ENCODE results near the gene ARPC4. TPM values are rescaled to one million over a fixed set of nuclear protein-coding genes. Genes with fewer than 3 reads are reported as not detected.
A peak's percentile ranks its signal among the peaks of the same experiment; 100 is the strongest.

ARPC4 gene
- total RNA-seq, 1 experiment from 2014 or later: 152 TPM

DNA sequence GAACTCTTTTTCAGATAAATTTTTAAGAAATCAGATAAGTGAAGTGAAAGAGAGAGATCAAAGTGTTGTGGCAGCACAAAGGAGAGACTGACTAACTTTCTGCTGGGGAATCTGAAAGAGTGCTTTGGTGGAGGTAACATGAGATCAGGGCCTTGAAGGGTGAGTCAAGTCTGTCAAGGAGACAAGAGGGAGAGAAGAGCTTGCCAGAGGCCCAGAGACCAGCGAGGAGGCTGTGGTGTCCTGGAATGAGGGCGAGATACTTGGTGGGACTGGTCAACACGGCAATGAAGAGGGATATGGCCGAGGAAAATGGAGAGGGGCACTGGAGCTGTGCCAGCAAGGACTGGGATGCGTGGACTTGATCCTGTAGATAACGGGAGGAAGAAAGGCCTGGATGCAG is 5.2 kb upstream of the ARPC4 start:
- no peak for DNase-seq (ENCODE audit: low spot score)
- Histone ChIP-seq H3K9me3 (ENCODE audit: low read depth, low read length, poor library complexity, severe bottlenecking) (no peaks in the 10 kb centered on the region), H3K27ac (ENCODE audit: low read depth, low read length, poor library complexity, severe bottlenecking) (no peak overlapping the region), H3K4me1 (ENCODE audit: insufficient read depth, low read length, poor library complexity, severe bottlenecking) (peaks cover 10% of the 10 kb centered on the region), H3K27me3 (replicated peaks; ENCODE audit: insufficient read depth, low read depth, low read length, poor library complexity) (no peaks in the 10 kb centered on the region), H3K4me3 (ENCODE audit: low read depth, low read length, poor library complexity, severe bottlenecking) (no peak overlapping the region), H3K36me3 (ENCODE audit: insufficient read depth, low read length, poor library complexity, severe bottlenecking) (peaks cover 41% of the 10 kb centered on the region)
- intact Hi-C loops (cut with micrococcal nuclease; ENCODE audit: unreplicated experiment): no loop called here
- BruUV-seq (replicated peaks): no TSS peak
- CTCF ChIA-PET: no interaction called here
- POLR2A ChIA-PET (ENCODE audit: low non-redundant PET): no interaction called here
- TF ChIP-seq, protein P1, sequence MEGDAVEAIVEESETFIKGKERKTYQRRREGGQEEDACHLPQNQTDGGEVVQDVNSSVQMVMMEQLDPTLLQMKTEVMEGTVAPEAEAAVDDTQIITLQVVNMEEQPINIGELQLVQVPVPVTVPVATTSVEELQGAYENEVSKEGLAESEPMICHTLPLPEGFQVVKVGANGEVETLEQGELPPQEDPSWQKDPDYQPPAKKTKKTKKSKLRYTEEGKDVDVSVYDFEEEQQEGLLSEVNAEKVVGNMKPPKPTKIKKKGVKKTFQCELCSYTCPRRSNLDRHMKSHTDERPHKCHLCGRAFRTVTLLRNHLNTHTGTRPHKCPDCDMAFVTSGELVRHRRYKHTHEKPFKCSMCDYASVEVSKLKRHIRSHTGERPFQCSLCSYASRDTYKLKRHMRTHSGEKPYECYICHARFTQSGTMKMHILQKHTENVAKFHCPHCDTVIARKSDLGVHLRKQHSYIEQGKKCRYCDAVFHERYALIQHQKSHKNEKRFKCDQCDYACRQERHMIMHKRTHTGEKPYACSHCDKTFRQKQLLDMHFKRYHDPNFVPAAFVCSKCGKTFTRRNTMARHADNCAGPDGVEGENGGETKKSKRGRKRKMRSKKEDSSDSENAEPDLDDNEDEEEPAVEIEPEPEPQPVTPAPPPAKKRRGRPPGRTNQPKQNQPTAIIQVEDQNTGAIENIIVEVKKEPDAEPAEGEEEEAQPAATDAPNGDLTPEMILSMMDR (conservative IDR thresholded peaks at IDR 0.05; ENCODE audit: low read depth, low read length): no peak
- TF ChIP-seq EZH2 (IDR thresholded peaks at IDR 0.05; ENCODE audit: borderline replicate concordance, low read depth, low read length, poor library complexity, severe bottlenecking): no peak

DNA sequence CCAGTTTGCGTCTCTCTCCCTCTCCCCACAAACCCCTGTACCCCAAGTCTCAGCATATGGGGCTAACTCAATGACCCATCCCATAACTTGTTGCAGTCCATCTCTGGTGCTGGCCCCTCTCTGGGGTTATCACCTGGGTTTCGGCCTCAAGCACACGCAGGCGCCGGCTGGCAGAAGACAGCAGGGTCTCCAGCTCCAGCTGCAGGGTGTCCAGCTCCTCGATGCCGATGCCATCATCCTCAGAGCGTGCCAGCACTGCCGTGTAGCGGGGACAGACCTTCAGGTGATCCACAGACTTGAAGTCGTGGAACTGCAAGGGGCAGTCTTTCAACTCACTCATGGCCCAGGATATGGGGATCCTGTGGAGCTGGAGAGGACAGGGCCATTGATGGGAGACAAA is 1.8 kb upstream of the ARPC4 start:
- Histone ChIP-seq H3K4me3 (ENCODE audit: low read depth, low read length, poor library complexity, severe bottlenecking) (no peak overlapping the region), H3K9me3 (ENCODE audit: low read depth, low read length, poor library complexity, severe bottlenecking) (no peaks in the 10 kb centered on the region), H3K27ac (ENCODE audit: low read depth, low read length, poor library complexity, severe bottlenecking) (no peak overlapping the region), H3K4me1 (ENCODE audit: insufficient read depth, low read length, poor library complexity, severe bottlenecking) (peaks cover 17% of the 10 kb centered on the region), H3K27me3 (replicated peaks; ENCODE audit: insufficient read depth, low read depth, low read length, poor library complexity) (no peaks in the 10 kb centered on the region), H3K36me3 (ENCODE audit: insufficient read depth, low read length, poor library complexity, severe bottlenecking) (peaks cover 24% of the 10 kb centered on the region)
- intact Hi-C loops (cut with micrococcal nuclease; ENCODE audit: unreplicated experiment): no loop called here
- BruUV-seq (replicated peaks): no TSS peak
- ChIA-PET CTCF (no interaction called here), POLR2A (ENCODE audit: low non-redundant PET) (no interaction called here)
- TF ChIP-seq, protein P1 (conservative IDR thresholded peaks at IDR 0.05; ENCODE audit: low read depth, low read length): no peak
- DNase-seq (ENCODE audit: low spot score): no peak

DNA sequence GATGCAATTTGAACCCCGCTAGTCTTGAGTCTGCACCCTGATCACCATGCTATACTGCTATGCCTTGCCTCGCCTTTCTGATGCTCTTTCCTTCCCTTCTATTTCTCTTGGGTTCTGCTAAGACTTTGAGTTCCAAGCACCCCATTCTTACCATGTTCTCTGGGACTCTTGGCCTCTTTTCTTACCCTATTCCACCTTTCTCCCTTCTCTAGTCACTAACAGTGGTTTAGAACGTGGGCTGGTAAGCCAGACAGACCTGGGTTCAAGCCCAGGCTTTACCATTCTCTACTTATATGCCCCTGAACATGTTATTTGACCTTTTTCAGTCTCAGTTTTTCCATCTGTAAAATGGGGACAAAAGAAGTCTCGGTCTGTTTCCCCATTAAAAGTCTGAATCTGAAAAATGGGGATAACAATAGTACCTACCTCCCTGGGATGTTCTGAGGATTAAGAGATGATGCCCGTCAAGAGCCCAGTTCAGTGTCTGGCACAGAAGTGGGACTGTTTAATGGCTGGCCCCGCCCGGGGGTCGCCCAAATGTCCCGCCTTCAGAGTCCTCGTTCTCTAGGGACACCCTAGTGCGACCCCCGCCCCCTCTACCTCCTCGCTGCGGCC is 985 bp upstream of the ARPC4 start:
- H3K4me1 ChIP-seq (ENCODE audit: insufficient read depth, low read length, poor library complexity, severe bottlenecking): peaks cover 17% of the 10 kb centered on the region
- TSS peak; percentile 75 for BruUV-seq (replicated peaks)
- H3K36me3 ChIP-seq (ENCODE audit: insufficient read depth, low read length, poor library complexity, severe bottlenecking): peaks cover 19% of the 10 kb centered on the region
- no peaks in the 10 kb centered on the region for H3K27me3 ChIP-seq (replicated peaks; ENCODE audit: insufficient read depth, low read depth, low read length, poor library complexity)
- no peak for DNase-seq (ENCODE audit: low spot score)
- H3K9me3 ChIP-seq (ENCODE audit: low read depth, low read length, poor library complexity, severe bottlenecking): no peaks in the 10 kb centered on the region
- ChIA-PET CTCF (no interaction called here), POLR2A (ENCODE audit: low non-redundant PET) (interaction anchor here (0.7 kb wide), 1 partner anchor 39 kb away, joined by 3 read pairs; no protein-coding TSS in a partner anchor)
- no peak for TF ChIP-seq EZH2 (IDR thresholded peaks at IDR 0.05; ENCODE audit: borderline replicate concordance, low read depth, low read length, poor library complexity, severe bottlenecking)
- TF ChIP-seq, protein P1 (conservative IDR thresholded peaks at IDR 0.05; ENCODE audit: low read depth, low read length): no peak
- peak overlapping the region; percentile 99 for H3K27ac ChIP-seq (ENCODE audit: low read depth, low read length, poor library complexity, severe bottlenecking)
- H3K4me3 ChIP-seq (ENCODE audit: low read depth, low read length, poor library complexity, severe bottlenecking): peak overlapping the region; percentile 99
- intact Hi-C loops (cut with micrococcal nuclease; ENCODE audit: unreplicated experiment): loop anchor here (2.0 kb wide), 1 partner anchor 395 kb away; the partner anchor contains the start of gene SETD5

Data from A673 (cell line).